IPS-11a (cell line): ENCODE results near the gene ENPP7.

Experiments used
- H3K4me3 ChIP-seq: one replicate; pipeline ENCODE4 v1.5.1; 2013; ENCODE audit warnings: low read depth, low read length, control low read depth

ENPP7 gene

DNA sequence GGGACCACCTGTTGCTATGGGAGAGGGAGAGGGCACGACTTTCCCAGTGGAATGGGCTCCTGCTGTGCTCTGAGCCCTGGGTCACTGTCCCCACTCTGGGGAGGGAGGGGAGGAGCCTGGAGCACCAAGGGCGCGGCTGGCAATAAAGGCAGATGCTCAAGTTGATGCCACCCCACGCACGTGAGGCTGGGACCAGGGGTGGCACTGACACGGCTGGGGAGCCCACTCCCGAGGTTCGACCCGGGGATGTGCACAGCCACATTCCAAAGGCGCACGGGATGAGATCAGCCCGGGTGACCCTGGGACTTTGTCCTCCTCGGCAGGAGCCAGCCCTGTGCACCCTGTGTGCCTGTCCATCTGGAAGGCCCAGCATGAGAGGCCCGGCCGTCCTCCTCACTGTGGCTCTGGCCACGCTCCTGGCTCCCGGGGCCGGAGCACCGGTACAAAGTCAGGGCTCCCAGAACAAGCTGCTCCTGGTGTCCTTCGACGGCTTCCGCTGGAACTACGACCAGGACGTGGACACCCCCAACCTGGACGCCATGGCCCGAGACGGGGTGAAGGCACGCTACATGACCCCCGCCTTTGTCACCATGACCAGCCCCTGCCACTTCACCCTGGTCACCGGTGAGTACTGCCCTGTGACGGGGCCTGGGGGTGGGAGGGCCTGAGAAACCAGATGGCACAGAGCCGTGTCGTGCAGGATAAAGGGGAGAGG lies at the start of gene ENPP7:
Gene ENPP7, plus strand, starts transcription at position 175 of the 715 bp plus-strand sequence. Its CDS starts 197 bp downstream, at position 372.
- no peak within 1 kb of the TSS for H3K4me3 ChIP-seq

DNA sequence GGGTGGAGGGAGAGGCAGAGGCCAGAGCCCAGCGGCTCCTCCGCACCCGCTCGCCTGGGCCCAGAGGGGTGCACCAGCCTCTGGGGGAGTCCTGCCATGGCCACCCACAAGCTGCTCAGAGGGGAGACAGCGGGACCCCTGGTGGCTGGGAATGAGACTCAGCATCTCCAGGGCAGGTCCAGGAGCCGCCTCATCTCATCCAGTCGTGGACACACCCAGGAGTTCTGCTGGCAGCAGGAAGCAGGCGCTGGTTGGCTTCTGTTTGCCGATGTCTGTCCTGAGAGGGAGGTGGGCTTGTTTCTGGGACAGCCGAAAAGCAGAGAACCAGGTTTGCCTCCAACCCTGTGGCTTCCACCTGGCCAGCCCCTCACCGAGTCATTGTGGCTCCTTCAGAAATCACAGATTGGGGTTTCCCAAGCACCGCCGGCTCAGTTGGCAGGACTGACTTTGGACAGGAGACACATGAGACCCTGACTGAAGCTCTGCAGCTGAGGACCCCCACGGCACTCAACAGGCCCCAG lies 49.6 kb upstream of the ENPP7 start:
- H3K4me3 ChIP-seq: no peak overlapping the region

GRCh38 chr17:79681628-79682261 lies 49.0 kb upstream of the ENPP7 start:
- no peak overlapping the region for H3K4me3 ChIP-seq

DNA sequence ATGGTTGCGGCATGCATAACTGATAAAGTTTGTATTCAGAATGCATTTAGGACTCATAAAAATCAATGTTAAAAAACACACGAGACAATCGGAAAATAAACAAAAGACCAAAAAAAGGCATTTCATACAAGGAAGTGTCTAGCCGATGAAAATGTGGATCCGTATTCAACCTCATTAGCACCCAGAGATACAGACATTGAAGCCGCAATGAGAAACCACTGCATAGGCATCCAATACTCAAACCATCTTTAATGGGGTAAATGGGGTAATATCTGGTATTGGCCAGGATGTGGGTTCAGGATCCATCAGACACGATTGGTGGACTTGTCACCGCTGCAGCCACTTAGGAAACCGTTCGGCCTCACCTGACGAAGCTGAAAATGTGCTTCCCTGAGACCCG lies 47.4 kb upstream of the ENPP7 start:
- H3K4me3 ChIP-seq: no peak overlapping the region

GRCh38 chr17:79684132-79684985 lies 46.4 kb upstream of the ENPP7 start:
- H3K4me3 ChIP-seq: no peak overlapping the region

DNA sequence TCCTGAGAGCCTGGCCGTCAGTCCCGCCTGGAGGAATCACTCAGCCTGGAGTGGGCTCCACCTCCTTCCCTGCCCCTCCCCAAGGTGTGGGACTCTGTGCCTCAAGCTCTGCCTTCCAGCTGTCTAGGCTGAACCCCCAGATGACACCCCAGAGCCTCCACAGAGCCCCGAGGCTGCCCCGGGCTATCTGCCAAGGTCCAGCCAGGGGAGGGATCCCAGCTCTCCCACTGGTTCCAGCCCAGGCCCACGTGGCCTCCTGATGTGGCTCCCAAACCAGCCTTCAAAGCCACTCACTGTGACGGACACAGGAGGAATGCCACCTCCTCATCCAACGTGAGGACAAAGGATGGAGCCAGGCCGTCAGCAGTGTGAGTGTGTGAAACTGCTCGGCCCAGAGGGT lies 45.6 kb upstream of the ENPP7 start:
- H3K4me3 ChIP-seq: no peak overlapping the region

GRCh38 chr17:79686476-79686875 lies 44.3 kb upstream of the ENPP7 start:
- H3K4me3 ChIP-seq: no peak overlapping the region

GRCh38 chr17:79690466-79690865 lies 40.3 kb upstream of the ENPP7 start:
- H3K4me3 ChIP-seq: no peak overlapping the region

- H3K4me3 ChIP-seq: no peak overlapping the region
Observed at GRCh38 chr17:79690988-79691836, 39.5 kb upstream of the ENPP7 start.

GRCh38 chr17:79691931-79692330 lies 38.8 kb upstream of the ENPP7 start:
- no peak overlapping the region for H3K4me3 ChIP-seq

DNA sequence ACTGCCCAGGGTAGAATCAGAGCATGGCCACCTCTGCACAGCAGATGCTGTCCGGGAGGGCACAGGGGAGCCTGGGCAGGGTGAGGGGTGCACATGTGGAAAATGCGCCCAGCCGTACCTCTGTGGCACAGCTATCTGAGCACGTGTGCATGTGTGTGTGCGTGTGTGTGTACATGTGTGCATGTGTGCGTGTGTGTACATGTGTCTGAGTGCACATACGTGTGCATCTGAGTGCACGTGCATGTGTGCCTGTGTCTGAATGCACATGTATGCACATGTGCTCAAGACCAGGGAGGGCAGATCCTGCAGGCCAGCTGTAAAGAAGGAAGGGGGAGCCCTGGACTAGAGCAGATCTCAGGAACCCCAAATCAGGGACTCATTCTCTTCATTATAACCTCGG lies 37.3 kb upstream of the ENPP7 start:
- H3K4me3 ChIP-seq: no peak overlapping the region

DNA sequence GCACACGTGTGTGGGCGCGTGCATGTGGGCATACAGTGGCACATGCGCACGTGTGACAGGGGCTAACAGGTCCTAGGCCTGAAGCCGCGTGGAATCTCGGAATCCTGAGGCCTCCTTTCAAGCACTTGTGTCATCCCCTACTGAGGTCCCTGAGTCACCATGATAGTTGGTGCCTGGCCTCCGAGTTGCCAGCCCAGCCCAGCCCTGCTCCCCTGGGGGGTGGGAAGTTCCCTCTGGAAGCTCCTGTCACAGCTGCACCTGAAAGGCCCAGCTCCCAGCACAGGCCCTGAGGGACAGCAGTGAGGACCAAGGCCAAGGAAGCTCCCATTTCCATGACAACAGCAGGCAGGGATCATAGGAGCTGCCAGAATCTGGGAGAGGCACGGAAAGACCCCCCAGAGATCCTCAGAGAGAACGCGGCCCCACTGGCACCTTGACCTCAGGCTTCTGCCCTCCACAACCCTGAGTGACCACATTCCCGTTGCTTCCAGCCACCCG lies 35.4 kb upstream of the ENPP7 start:
- no peak overlapping the region for H3K4me3 ChIP-seq

DNA sequence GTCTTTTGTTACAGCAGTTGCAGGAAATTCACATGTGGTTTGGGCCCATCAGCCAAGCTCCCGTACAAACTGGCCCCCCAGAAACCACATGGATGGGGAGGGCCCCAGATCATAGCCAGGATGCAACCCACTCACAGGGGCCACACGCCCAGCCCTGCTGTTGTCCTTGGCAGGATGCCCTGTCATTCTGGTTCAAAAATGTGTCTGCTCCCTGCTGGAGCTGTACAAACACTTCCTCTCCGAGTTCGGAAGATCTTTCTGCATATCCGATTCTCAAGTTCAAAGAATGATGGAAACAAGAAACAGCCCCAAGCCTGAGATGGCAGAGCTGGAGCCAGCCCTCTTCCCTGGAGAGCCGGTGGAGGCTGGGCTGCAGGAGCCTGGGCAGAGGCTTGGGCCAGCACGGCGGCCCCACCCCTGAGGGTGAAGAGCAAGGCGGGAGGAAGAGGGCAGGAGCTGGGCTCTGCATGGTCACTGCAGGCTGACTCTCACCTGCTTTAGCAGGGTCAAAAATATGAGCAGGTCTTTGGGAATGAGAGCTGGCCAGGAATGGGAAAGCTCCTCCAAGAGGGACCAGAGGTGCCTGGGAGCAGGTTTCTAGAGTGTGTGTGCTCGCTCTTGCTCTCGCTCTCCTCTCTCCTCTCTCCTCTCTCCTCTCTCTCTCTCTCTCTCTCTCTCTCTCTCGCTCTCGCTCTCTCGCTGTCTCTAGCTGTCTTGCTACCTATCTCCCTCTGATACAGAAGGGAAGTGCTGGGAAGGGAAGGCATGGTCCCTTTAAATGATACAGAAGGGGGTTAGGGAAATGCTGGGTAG lies 34.7 kb upstream of the ENPP7 start:
- no peak overlapping the region for H3K4me3 ChIP-seq

DNA sequence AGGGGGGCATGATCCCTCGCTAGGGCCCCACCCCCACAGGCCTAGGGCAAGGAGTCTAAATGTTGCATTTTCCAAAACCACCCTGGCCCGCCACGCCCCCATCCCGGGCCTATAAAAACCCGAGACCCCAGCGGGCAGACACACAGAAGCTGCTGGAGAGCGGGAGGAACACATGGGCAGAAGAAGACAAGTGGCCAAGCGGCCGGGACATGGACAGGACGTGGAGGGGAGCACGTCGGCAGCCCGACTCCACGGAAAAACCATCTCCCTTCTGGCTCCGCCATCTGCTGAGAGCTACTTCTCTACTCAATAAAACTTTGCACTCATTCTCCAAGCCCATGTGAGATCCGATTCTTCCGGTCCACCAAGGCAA lies 34.1 kb upstream of the ENPP7 start:
- H3K4me3 ChIP-seq: no peak overlapping the region

DNA sequence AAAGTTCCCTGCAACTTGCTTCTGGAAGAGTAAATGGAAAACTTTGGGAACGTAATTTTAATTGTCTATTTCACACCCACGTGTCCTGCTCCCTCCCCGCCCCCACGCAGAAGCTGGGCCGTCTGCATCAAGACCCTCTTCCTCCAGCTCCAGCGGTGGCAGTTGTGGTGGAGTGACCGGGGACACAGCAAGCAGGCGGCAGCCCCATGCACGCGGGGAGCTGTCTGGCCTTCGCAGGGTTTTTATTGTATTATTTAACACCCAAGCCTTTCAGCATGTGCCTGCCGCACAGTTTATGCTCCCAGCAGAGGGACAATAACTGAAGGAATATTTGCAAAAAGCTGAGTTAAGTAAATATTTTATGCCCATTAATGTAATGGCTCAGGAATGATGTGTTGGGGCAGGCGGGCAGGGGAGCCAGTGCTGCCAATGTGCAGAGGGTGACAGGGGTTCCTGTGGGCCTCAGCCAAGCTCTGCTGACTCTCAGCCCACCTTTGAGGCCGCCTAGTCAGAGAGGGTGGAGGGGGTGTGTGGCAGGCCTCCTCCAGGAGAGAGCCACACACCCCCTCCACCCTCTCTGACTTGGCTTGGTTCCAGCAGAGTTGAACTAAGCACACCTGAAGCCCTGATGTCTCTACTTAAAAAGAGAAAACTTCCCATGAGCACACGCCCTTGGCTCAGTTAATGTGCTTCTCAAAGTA lies 32.4 kb upstream of the ENPP7 start:
- H3K4me3 ChIP-seq: no peak overlapping the region

DNA sequence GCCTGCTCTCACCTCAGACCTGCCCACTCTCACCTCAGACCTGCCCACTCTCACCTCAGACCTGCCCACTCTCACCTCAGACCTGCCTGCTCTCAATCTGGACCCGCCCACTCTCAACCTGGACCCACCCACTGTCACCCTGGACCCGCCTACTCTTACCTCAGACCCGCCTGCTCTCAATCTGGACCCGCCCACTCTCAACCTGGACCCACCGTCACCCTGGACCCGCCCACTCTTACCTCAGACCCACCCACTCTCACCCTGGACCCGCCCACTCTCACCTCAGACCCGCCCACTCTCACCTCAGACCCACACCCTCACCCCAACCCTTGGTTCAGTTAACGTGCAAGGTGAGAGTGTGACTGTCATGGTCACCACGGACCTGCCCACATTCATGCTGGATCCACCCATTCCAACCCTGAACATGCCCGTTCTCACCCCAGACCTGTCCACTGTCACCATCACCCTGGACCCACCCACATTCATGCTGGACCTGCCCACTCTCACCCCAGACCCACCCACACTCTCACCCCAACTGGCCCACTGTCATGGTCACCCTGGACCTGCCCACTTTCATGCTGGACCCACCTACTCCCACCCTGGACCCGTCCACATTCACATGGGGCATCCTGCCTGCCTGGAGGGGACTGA lies 31.2 kb upstream of the ENPP7 start:
- H3K4me3 ChIP-seq: no peak overlapping the region

DNA sequence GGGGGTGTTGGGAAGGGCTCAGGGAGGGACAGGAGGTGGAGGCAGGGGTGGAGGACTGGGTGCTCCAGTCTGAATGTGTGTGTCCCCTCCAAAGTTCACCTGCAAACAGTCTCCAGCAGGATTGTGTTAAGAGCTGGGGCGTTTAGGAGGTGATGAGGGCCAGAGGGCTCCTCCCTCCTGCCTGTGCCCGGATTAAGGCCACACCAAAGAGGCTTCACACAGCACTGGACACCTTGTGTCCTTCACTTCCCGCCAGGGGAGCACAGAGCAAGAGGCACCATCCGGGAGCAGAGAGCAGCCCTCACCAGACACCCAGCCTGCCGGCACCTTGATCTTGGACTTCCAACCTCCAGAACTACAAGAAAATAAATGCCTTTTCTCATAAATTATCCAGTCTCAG lies 30.2 kb upstream of the ENPP7 start:
- no peak overlapping the region for H3K4me3 ChIP-seq

DNA sequence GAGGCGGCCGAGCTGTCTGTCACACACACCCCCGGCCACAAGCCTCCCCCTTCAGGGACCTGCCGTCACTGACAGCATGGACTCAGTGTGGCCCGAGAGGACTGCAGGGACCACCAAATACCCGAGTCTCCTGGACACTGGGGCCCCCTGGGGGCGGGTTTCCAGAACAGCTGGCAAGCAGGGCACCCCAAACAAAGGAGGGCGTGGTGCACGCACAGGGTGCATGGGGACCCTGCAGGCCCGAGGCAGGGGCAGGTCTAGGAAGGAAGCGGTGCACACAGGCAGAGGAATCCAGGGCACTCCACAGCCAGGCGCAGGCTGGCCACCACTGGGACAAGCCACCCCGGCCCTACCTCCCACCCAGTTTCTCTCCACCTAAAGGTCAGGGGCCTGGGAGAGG lies 28.7 kb upstream of the ENPP7 start:
- H3K4me3 ChIP-seq: no peak overlapping the region
